Natural killer cell (primary cell): ENCODE data around the gene B3GAT3. TPM values are rescaled to one million over a fixed set of nuclear protein-coding genes. Genes with fewer than 3 reads are reported as not detected.

ENCODE experiments used
- ATAC-seq, 3 donors: fragments of 150-1000 bp in 2 of 3; fragments of 200-7000 bp in 1 of 3; cut with Tn5 transposase; 1 replicate in 1 of 3; 2 replicates in 2 of 3; pipeline ENCODE4 v1.10.0; 2021; ENCODE audit warnings: mild to moderate bottlenecking in 2 of 3, moderate library complexity in 2 of 3
- DNase-seq, 2 donors: peaks; one replicate each; pipeline versions ENCODE4 v3.0.0 to v3.0.0-alpha.2; 2013 to 2021; ENCODE audit warnings: mixed read lengths in 1 of 2
- H3K27ac ChIP-seq: one replicate; pipeline ENCODE4 v1.5.1; 2013; ENCODE audit warnings: mild to moderate bottlenecking, low read length
- H3K27me3 ChIP-seq: one replicate; pipeline ENCODE4 v1.6.1; 2013; ENCODE audit warnings: low read length; ENCODE audit not compliant: control insufficient read depth, insufficient read depth
- H3K36me3 ChIP-seq: one replicate; pipeline ENCODE4 v1.6.1; 2013; ENCODE audit warnings: low read length; ENCODE audit not compliant: control insufficient read depth, insufficient read depth
- H3K4me1 ChIP-seq: one replicate; pipeline ENCODE4 v1.6.1; 2013; ENCODE audit warnings: low read length; ENCODE audit not compliant: control insufficient read depth, insufficient read depth
- H3K4me3 ChIP-seq: one replicate; pipeline ENCODE4 v1.5.1; 2013; ENCODE audit warnings: low read length
- H3K9me3 ChIP-seq: one replicate; pipeline ENCODE4 v1.6.1; 2013; ENCODE audit warnings: low read length; ENCODE audit not compliant: control insufficient read depth, insufficient read depth
- H3K27ac Mint-ChIP-seq, 2 donors: one replicate each; pipeline ENCODE4 v1.8.0; 2022; ENCODE audit warnings: mild to moderate bottlenecking in 2 of 2, mixed read lengths in 2 of 2, moderate library complexity in 1 of 2
- H3K27me3 Mint-ChIP-seq, 2 donors: one replicate each; pipeline ENCODE4 v1.8.0; 2022; ENCODE audit warnings: low read depth in 2 of 2, mixed read lengths in 2 of 2
- H3K36me3 Mint-ChIP-seq: one replicate; pipeline ENCODE4 v1.8.0; 2022; ENCODE audit warnings: mixed read lengths
- H3K4me1 Mint-ChIP-seq, 2 donors: one replicate each; pipeline ENCODE4 v1.8.0; 2022; ENCODE audit warnings: mixed read lengths in 2 of 2
- H3K4me3 Mint-ChIP-seq: one replicate; pipeline ENCODE4 v1.8.0; 2022; ENCODE audit warnings: mild to moderate bottlenecking, moderate library complexity, mixed read lengths
- H3K9me3 Mint-ChIP-seq, 2 donors: one replicate each; pipeline ENCODE4 v1.8.0; 2022; ENCODE audit warnings: mixed read lengths in 2 of 2
- CTCF ChIP-seq: fragments of 200-600 bp; IDR thresholded peaks from one replicate; pipeline ENCODE4 v1.8.0; 2022; ENCODE audit warnings: antibody characterized with exemption
- WGBS: methylation state at CpG from one replicate; pipeline ENCODE4 v1.1.7; 2013; ENCODE audit warnings: missing lambda C conversion rate; ENCODE audit not compliant: insufficient coverage; 5-methylcytosine and 5-hydroxymethylcytosine counted together
- intact Hi-C: fragments of 100-400 bp; cut with micrococcal nuclease; formaldehyde crosslinking; loops from one replicate; pipeline ENCODE4 v1.14.2; 2022
- total RNA-seq, 4 donors: library from RNA; stranded (reverse); fragments of 120-200 nt in 1 of 4; gene quantifications; one replicate each; pipeline versions ENCODE4 v1.2.3 to v1.2.4, GENCODE V29; 2013 to 2022

Gene B3GAT3
- total RNA-seq, 3 donors from 2014 or later (not counting 1 experiment from before 2014, with no cell fraction given), result 64.9 to 80.3 (median 77.9) TPM

GRCh38 chr11:62567018-62567633 lies 54.7 kb downstream of the B3GAT3 start:
- no peaks in the 10 kb centered on the region for H3K9me3 ChIP-seq
- Mint-ChIP-seq H3K36me3 (peaks cover 28% of the 10 kb centered on the region), H3K9me3 (no peaks in the 10 kb centered on the region), H3K4me1 (peaks cover 16 to 33% of the 10 kb centered on the region in 2 donors), H3K4me3 (no peak overlapping the region), H3K27me3 (no peaks in the 10 kb centered on the region), H3K27ac (peak overlapping the region; percentile 43 to 47)
- H3K4me1 ChIP-seq, result no peaks in the 10 kb centered on the region
- intact Hi-C loops, result no loop called here
- WGBS, result 87% methylated on average over 8 of the region's 8 CpGs
- DNase-seq (no peak), ATAC-seq (no peak)
- no peak overlapping the region for H3K4me3 ChIP-seq
- no peaks in the 10 kb centered on the region for H3K27me3 ChIP-seq
- peaks cover 66% of the 10 kb centered on the region for H3K36me3 ChIP-seq
- no peak overlapping the region for H3K27ac ChIP-seq
- no peak for TF ChIP-seq CTCF

DNA sequence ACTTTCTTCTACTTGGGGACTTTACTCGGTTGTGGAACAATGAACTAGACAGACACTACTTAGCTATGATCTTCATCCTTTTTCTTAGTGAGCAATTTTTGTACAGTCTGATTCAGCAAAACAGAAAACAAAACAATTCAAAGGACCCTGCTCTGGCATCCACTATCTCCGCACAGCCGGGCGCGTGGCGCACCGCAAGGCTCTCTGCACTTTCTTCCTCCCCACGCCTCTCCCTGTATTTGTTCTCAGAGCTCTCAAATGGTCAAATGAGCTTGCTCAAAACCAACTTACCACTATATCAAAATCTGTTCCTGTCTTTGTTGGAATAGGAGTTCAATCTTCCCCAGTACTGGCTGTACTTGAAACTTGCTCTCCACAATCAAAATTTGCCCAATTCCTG lies 55.5 kb downstream of the B3GAT3 start:
- Histone ChIP-seq H3K9me3 (no peaks in the 10 kb centered on the region), H3K4me3 (no peak overlapping the region), H3K27me3 (no peaks in the 10 kb centered on the region), H3K27ac (no peak overlapping the region), H3K36me3 (peaks cover 66% of the 10 kb centered on the region), H3K4me1 (no peaks in the 10 kb centered on the region)
- peak overlapping the region in 1 of 2 donors; percentile 47 for H3K27ac Mint-ChIP-seq
- peaks cover 9 to 24% of the 10 kb centered on the region in 2 donors for H3K4me1 Mint-ChIP-seq
- no peak for TF ChIP-seq CTCF
- 98% methylated on average over 8 of the region's 8 CpGs for WGBS
- ATAC-seq, result no peak
- no peaks in the 10 kb centered on the region for H3K9me3 Mint-ChIP-seq
- intact Hi-C loops, result no loop called here
- peaks cover 22% of the 10 kb centered on the region for H3K36me3 Mint-ChIP-seq
- DNase-seq, result no peak
- H3K4me3 Mint-ChIP-seq, result no peak overlapping the region
- no peaks in the 10 kb centered on the region for H3K27me3 Mint-ChIP-seq

Other genes with a start within 250 kb of the B3GAT3 start
- not detected for gene SCGB1A1, start 203.0 kb downstream of the B3GAT3 start, total RNA-seq
- gene AHNAK, start 75.2 kb downstream of the B3GAT3 start, total RNA-seq, result 100 to 1,000 TPM; 623 to 740 (median 677) TPM
- gene EEF1G, start 48.1 kb downstream of the B3GAT3 start, total RNA-seq, result 100 to 1,000 TPM; 628 to 754 (median 714) TPM
- 10 to 100 TPM; 20.0 to 28.9 (median 26.2) TPM for gene TUT1, start 30.5 kb downstream of the B3GAT3 start, total RNA-seq
- 100 to 1,000 TPM; 254 to 305 (median 259) TPM for gene MTA2, start 20.1 kb downstream of the B3GAT3 start, total RNA-seq
- 100 to 1,000 TPM; 221 to 233 (median 232) TPM for gene EML3, start 9.2 kb downstream of the B3GAT3 start, total RNA-seq
- gene ROM1, start 8.7 kb downstream of the B3GAT3 start, total RNA-seq, result 1 to 10 TPM; 2.6 to 6.9 (median 3.9) TPM
- 100 to 1,000 TPM; 236 to 275 (median 246) TPM for gene GANAB, start 24.6 kb upstream of the B3GAT3 start, total RNA-seq
- 10 to 100 TPM; 13.9 to 20.3 (median 14.6) TPM for gene INTS5, start 31.3 kb upstream of the B3GAT3 start, total RNA-seq
- gene C11orf98, start 43.2 kb upstream of the B3GAT3 start, total RNA-seq, result 10 to 100 TPM; 36.5 to 57.9 (median 39.1) TPM
- gene CSKMT, start 43.3 kb upstream of the B3GAT3 start, total RNA-seq, result 10 to 100 TPM; 12.0 to 21.5 (median 13.7) TPM
- gene UQCC3, start 49.7 kb upstream of the B3GAT3 start, total RNA-seq, result 1 to 10 TPM; 3.9 to 5.2 (median 4.0) TPM
- 10 to 100 TPM; 17.4 to 29.1 (median 20.4) TPM for gene LBHD1, start 50.3 kb upstream of the B3GAT3 start, total RNA-seq
- 100 to 1,000 TPM; 179 to 238 (median 238) TPM for gene UBXN1, start 57.1 kb upstream of the B3GAT3 start, total RNA-seq
- not detected for gene LRRN4CL, start 67.5 kb upstream of the B3GAT3 start, total RNA-seq
- gene BSCL2, start 85.4 kb upstream of the B3GAT3 start, total RNA-seq, result 10 to 100 TPM; 19.7 to 22.0 (median 21.2) TPM
- gene GNG3, start 85.7 kb upstream of the B3GAT3 start, total RNA-seq, result not detected
- 10 to 100 TPM; 58.0 to 73.1 (median 69.3) TPM for gene HNRNPUL2, start 105.5 kb upstream of the B3GAT3 start, total RNA-seq
- gene TTC9C, start 106.5 kb upstream of the B3GAT3 start, total RNA-seq, result 10 to 100 TPM; 18.3 to 27.2 (median 23.2) TPM
- gene ZBTB3, start 132.2 kb upstream of the B3GAT3 start, total RNA-seq, result 1 to 10 TPM; 5.4 to 9.6 (median 8.8) TPM
- 100 to 1,000 TPM; 110 to 120 (median 119) TPM for gene POLR2G, start 139.6 kb upstream of the B3GAT3 start, total RNA-seq
- gene TAF6L, start 149.4 kb upstream of the B3GAT3 start, total RNA-seq, result 10 to 100 TPM; 18.4 to 20.3 (median 18.8) TPM
- gene TMEM179B, start 165.4 kb upstream of the B3GAT3 start, total RNA-seq, result 10 to 100 TPM; 33.7 to 41.1 (median 36.3) TPM
- 10 to 100 TPM in 1 of 3 donors, 1 to 10 TPM in 2; 4.8 to 10.0 (median 5.0) TPM for gene TMEM223, start 170.0 kb upstream of the B3GAT3 start, total RNA-seq
- 100 to 1,000 TPM; 284 to 341 (median 319) TPM for gene NXF1, start 183.5 kb upstream of the B3GAT3 start, total RNA-seq
- gene STX5, start 210.1 kb upstream of the B3GAT3 start, total RNA-seq, result 100 to 1,000 TPM; 138 to 171 (median 166) TPM
- gene TEX54, start 210.9 kb upstream of the B3GAT3 start, total RNA-seq, result not detected
- 100 to 1,000 TPM; 151 to 173 (median 171) TPM for gene WDR74, start 217.6 kb upstream of the B3GAT3 start, total RNA-seq